HepG2 (cell line): ENCODE data around the gene HOXD1. TPM values are rescaled to one million over a fixed set of nuclear protein-coding genes. Genes with fewer than 3 reads are reported as not detected.

Experiments
- CAMTA2 ChIP-seq: sonication (generic); formaldehyde crosslinking; IDR thresholded peaks from 2 replicates; pipeline ENCODE4 v1.4.0; 2020; ENCODE audit warnings: mild to moderate bottlenecking, missing genetic modification reagents, borderline replicate concordance
- CC2D1A ChIP-seq: sonication (generic); formaldehyde crosslinking; IDR thresholded peaks from 2 replicates; pipeline ENCODE4 v1.8.1; 2023; ENCODE audit warnings: mild to moderate bottlenecking, missing genetic modification reagents
- DR1 ChIP-seq: sonication (generic); formaldehyde crosslinking; IDR thresholded peaks from 2 replicates; pipeline ENCODE4 v1.8.0; 2021; ENCODE audit warnings: mild to moderate bottlenecking, missing genetic modification reagents, inconsistent platforms
- ELF4 ChIP-seq: sonication (generic); formaldehyde crosslinking; IDR thresholded peaks from 2 replicates; pipeline ENCODE4 v1.5.0; 2020; ENCODE audit warnings: missing genetic modification reagents, mild to moderate bottlenecking, moderate library complexity, borderline replicate concordance
- GTF2F1 ChIP-seq: fragments of 150-350 bp; IDR thresholded peaks from 2 replicates; pipeline ENCODE4 v1.6.1; 2014; ENCODE audit warnings: low read length
- IKZF1 ChIP-seq: fragments of 450-650 bp; IDR thresholded peaks from 2 replicates; pipeline ENCODE4 v1.7.1; 2016
- NFIB ChIP-seq: sonication (generic); formaldehyde crosslinking; IDR thresholded peaks from 2 replicates; pipeline ENCODE4 v1.9.0; 2021; ENCODE audit warnings: missing genetic modification reagents, mild to moderate bottlenecking, borderline replicate concordance
- REL ChIP-seq: sonication (generic); formaldehyde crosslinking; conservative IDR thresholded peaks from 2 replicates; pipeline ENCODE4 v1.8.0; 2022; ENCODE audit warnings: mild to moderate bottlenecking, missing genetic modification reagents, moderate library complexity
- RELA ChIP-seq: sonication (generic); formaldehyde crosslinking; IDR thresholded peaks from 2 replicates; pipeline ENCODE4 v1.4.0; 2020; ENCODE audit warnings: missing genetic modification reagents
- SP5 ChIP-seq: IDR thresholded peaks from 2 replicates; pipeline ENCODE4 v1.6.1; 2016; ENCODE audit warnings: low read depth, borderline replicate concordance
- TCF12 ChIP-seq, 2 experiments: fragments of 450-650 bp in 1 of 2; sonication (generic) in 1 of 2; formaldehyde crosslinking in 1 of 2; IDR thresholded peaks; 2 replicates each; pipeline versions ENCODE4 v1.6.1 to v1.8.0; 2017 to 2022; ENCODE audit warnings: antibody characterized with exemption in 1 of 2, mild to moderate bottlenecking in 1 of 2, missing genetic modification reagents in 1 of 2, moderate library complexity in 1 of 2
- XRCC5 ChIP-seq: fragments of 200-400 bp; formaldehyde crosslinking; optimal IDR thresholded peaks from 2 replicates; pipeline ENCODE3; 2017; ENCODE audit warnings: mild to moderate bottlenecking, low read length
- ZBTB10 ChIP-seq: sonication (generic); formaldehyde crosslinking; IDR thresholded peaks from 2 replicates; pipeline ENCODE4 v1.4.0; 2020; ENCODE audit warnings: missing genetic modification reagents, borderline replicate concordance
- ZFP1 ChIP-seq: IDR thresholded peaks from 2 replicates; pipeline ENCODE4 v1.6.1; 2016
- ZNF101 ChIP-seq: sonication (generic); formaldehyde crosslinking; IDR thresholded peaks from 2 replicates; pipeline ENCODE4 v1.4.0; 2020; ENCODE audit warnings: mild to moderate bottlenecking, low read depth, missing genetic modification reagents, borderline replicate concordance
- ZNF260 ChIP-seq: sonication (generic); formaldehyde crosslinking; IDR thresholded peaks from 2 replicates; pipeline ENCODE4 v1.4.0; 2020; ENCODE audit warnings: missing genetic modification reagents, low read depth, mild to moderate bottlenecking, borderline replicate concordance
- ZNF644 ChIP-seq: IDR thresholded peaks from 2 replicates; pipeline ENCODE4 v1.6.1; 2016; ENCODE audit warnings: low read depth
- ZNF776 ChIP-seq: sonication (generic); formaldehyde crosslinking; IDR thresholded peaks from 2 replicates; pipeline ENCODE4 v1.4.0; 2020; ENCODE audit warnings: mild to moderate bottlenecking, missing genetic modification reagents
- ZNF777 ChIP-seq: sonication (generic); formaldehyde crosslinking; IDR thresholded peaks from 2 replicates; pipeline ENCODE4 v1.4.0; 2020; ENCODE audit warnings: missing genetic modification reagents
- polyA plus RNA-seq, 8 experiments: library from polyadenylated mRNA; depleted of rRNA in 3 of 8; stranded (reverse) in 7 of 8; unstranded in 1 of 8; fragments of >200 nt; fragmentation: Illumina TruSeq in 4 of 8; extraction: Trizol in 4 of 8; gene quantifications; 2 replicates each; pipeline versions ENCODE4 v1.2.1 to v1.2.3, GENCODE V29; 2011 to 2016; ENCODE audit warnings: low read depth in 4 of 8, missing spikeins in 1 of 8, mixed read lengths in 1 of 8; ENCODE audit not compliant: insufficient read depth in 1 of 8
- total RNA-seq, 5 experiments: library from RNA; depleted of rRNA; stranded (reverse); fragments of >200 nt; fragmentation: Illumina TruSeq; extraction: Trizol; gene quantifications; 2 replicates each; pipeline ENCODE4 v1.2.3, GENCODE V29; 2016; ENCODE audit warnings: low read depth in 1 of 5
- TF ChIP-seq, protein P1 (sequence below): sonication (generic); formaldehyde crosslinking; IDR thresholded peaks from 2 replicates; pipeline ENCODE4 v1.8.0; 2022; ENCODE audit warnings: mild to moderate bottlenecking, missing genetic modification reagents, borderline replicate concordance
- TF ChIP-seq, protein P2 (sequence below): sonication (generic); formaldehyde crosslinking; IDR thresholded peaks from 2 replicates; pipeline ENCODE4 v1.5.0; 2020; ENCODE audit warnings: mild to moderate bottlenecking, low read depth, missing genetic modification reagents, borderline replicate concordance
- TF ChIP-seq, protein P3 (sequence below): IDR thresholded peaks from 2 replicates; pipeline ENCODE4 v1.6.1; 2016; ENCODE audit warnings: low read depth
- TF ChIP-seq, protein P4 (sequence below): sonication (generic); formaldehyde crosslinking; IDR thresholded peaks from 2 replicates; pipeline ENCODE4 v1.8.0; 2022; ENCODE audit warnings: missing genetic modification reagents, mild to moderate bottlenecking, borderline replicate concordance

Gene HOXD1
- total and polyA plus RNA-seq, 2 of the 13 experiments (the other 11 are each of a cell fraction or from before 2014, with no cell fraction given), result 10.0 to 22.3 TPM

GRCh38 chr2:176140513-176141317 lies 47.8 kb upstream of the HOXD1 start (continued):
- TF ChIP-seq ZBTB10 (CRISPR knock-in tag) (peak; percentile 57; the same call in 1 of the 2 replicates), TCF12 (IDR thresholded peaks at IDR 0.05) (no peak), TCF12 (CRISPR knock-in tag; IDR thresholded peaks at IDR 0.05) (no peak), NFIB (CRISPR knock-in tag) (no peak), ZFP1 (no peak), ZNF777 (CRISPR knock-in tag) (no peak), ELF4 (CRISPR knock-in tag) (peak; percentile 54; the same call in 1 of the 2 replicates), GTF2F1 (no peak), XRCC5 (peak; percentile 79), ZNF776 (CRISPR knock-in tag) (peak; percentile 75), ZNF644 (CRISPR knock-in tag) (no peak), REL (CRISPR knock-in tag) (no peak), ZNF260 (CRISPR knock-in tag) (no peak), CC2D1A (CRISPR knock-in tag) (no peak), SP5 (CRISPR knock-in tag) (no peak), ZNF101 (no peak), IKZF1 (no peak), RELA (CRISPR knock-in tag) (peak; percentile 84; the same call in 1 of the 2 replicates), CAMTA2 (CRISPR knock-in tag) (no peak), DR1 (CRISPR knock-in tag) (no peak; the same call in 1 of the 2 replicates)
- TF ChIP-seq, protein P1, sequence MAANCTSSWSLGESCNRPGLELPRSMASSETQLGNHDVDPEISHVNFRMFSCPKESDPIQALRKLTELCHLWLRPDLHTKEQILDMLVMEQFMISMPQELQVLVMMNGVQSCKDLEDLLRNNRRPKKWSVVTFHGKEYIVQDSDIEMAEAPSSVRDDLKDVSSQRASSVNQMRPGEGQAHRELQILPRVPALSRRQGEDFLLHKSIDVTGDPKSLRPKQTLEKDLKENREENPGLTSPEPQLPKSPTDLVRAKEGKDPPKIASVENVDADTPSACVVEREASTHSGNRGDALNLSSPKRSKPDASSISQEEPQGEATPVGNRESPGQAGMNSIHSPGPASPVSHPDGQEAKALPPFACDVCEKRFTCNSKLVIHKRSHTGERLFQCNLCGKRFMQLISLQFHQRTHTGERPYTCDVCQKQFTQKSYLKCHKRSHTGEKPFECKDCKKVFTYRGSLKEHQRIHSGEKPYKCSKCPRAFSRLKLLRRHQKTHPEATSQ (CRISPR knock-in tag), result peak; percentile 8; the same call in 1 of the 2 replicates
- TF ChIP-seq, protein P2, sequence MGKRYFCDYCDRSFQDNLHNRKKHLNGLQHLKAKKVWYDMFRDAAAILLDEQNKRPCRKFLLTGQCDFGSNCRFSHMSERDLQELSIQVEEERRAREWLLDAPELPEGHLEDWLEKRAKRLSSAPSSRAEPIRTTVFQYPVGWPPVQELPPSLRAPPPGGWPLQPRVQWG (CRISPR knock-in tag), result no peak
- TF ChIP-seq, protein P3, sequence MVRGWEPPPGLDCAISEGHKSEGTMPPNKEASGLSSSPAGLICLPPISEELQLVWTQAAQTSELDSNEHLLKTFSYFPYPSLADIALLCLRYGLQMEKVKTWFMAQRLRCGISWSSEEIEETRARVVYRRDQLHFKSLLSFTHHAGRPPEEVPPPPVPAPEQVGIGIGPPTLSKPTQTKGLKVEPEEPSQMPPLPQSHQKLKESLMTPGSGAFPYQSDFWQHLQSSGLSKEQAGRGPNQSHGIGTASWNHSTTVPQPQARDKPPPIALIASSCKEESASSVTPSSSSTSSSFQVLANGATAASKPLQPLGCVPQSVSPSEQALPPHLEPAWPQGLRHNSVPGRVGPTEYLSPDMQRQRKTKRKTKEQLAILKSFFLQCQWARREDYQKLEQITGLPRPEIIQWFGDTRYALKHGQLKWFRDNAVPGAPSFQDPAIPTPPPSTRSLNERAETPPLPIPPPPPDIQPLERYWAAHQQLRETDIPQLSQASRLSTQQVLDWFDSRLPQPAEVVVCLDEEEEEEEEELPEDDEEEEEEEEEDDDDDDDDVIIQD (CRISPR knock-in tag), result no peak
- TF ChIP-seq, protein P4, sequence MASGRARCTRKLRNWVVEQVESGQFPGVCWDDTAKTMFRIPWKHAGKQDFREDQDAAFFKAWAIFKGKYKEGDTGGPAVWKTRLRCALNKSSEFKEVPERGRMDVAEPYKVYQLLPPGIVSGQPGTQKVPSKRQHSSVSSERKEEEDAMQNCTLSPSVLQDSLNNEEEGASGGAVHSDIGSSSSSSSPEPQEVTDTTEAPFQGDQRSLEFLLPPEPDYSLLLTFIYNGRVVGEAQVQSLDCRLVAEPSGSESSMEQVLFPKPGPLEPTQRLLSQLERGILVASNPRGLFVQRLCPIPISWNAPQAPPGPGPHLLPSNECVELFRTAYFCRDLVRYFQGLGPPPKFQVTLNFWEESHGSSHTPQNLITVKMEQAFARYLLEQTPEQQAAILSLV (CRISPR knock-in tag), result peak; percentile 67; the same call in 1 of the 2 replicates
